GM18499 (cell line): ENCODE measurements around the gene DGKD.

ENCODE experiments used
- ATAC-seq: cut with Tn5 transposase; IDR thresholded peaks from one replicate; pipeline ENCODE4 v1.9.1; 2021; ENCODE audit warnings: moderate number of reproducible peaks; ENCODE audit not compliant: insufficient read depth, unreplicated experiment

Gene DGKD

DNA sequence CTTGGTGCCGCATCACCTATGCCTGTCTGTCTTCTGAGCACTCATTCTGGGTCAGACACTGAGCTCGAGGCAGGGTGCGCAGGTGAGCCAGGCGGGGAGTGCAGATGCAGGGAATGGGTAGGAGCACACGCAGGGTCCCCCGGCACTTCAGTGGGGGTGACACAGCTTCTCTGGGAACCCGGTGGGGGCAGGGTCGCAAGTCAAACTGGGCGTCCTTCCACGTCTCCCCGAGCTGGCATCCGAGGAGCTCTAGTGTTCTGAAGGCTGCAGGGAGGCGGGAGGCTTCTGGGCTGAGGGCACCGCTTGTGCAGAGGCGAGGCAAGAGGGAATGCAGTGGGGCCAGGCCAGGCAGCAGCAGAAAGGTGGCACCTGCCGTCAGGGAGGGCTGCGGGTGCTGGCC is 86.0 kb downstream of the DGKD start:
- ATAC-seq: no peak

DNA sequence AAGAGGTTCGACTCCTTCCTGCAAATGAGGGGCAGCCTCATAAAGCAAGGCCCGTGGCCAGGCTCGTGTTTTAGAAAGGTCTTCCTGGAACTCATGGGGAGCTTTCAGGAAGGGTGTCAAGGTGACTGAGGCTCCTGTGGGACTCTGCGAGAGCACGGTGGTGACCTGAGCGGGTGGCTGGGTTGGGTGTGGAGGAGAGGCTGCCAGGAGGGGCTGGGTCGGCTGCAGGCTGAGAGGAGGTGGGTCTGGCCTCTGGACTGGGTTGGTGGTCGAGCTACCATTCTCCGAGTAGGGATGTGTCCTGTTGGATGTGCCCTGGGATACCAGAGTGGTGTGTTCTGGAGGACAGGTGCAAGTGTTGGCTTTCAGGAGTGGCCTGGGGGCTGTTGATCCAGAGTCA is 86.4 kb downstream of the DGKD start:
- ATAC-seq: no peak

DNA sequence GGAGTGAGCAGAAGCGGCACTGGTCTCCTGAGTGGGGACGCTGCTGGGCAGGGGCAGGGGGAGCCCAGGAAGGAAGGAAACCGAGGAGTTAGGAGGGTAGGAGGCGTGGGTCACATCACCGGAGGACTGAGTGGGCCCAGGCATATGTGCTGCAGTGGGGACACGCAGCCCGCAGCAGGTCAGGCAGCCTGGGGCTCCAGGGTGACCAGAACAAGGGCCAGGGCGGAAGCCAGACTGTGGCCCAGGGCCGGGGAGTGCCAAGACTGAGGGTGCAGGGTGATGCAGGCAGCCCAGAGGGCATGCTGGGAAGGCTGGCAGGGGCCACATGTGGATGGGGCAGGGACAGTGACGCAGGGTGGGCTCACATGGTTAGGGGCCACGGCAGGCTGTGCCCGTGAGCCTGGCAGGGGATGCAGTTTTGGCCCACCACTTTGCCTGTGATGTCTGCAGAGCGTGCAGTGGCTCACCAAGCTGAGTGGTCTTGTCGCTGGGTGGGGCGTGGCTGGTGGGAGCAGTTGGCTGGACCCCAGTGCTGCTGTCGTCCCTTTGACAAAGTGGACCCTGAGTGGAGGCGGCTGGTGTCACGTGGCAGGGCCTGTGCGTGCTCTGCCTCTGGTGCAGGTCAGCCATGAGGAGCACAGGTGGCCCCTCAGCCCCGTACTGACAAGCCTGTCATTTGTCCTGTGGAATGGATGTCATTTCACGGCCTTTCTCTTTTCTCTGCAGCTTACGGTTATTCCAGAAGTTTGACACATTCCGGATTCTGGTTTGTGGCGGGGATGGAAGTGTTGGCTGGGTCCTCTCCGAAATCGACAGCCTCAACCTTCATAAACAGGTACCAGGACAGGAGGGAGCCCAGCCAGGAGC is 87.1 kb downstream of the DGKD start:
- no peak for ATAC-seq

DNA sequence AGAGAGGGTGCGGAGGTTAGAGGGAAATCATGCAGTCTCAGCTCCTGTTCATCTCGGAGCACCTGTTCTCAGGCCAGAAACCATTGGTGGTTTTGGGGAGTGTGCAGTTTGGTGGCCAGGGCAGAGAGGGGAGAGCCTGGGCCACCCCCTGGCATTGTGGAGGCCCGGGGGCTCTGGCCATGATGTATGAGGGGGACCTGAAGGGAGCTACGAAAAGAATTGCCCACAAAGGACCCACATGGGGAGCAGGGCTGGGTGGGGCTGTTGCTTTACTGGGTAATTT is 87.7 kb downstream of the DGKD start:
- ATAC-seq: no peak

DNA sequence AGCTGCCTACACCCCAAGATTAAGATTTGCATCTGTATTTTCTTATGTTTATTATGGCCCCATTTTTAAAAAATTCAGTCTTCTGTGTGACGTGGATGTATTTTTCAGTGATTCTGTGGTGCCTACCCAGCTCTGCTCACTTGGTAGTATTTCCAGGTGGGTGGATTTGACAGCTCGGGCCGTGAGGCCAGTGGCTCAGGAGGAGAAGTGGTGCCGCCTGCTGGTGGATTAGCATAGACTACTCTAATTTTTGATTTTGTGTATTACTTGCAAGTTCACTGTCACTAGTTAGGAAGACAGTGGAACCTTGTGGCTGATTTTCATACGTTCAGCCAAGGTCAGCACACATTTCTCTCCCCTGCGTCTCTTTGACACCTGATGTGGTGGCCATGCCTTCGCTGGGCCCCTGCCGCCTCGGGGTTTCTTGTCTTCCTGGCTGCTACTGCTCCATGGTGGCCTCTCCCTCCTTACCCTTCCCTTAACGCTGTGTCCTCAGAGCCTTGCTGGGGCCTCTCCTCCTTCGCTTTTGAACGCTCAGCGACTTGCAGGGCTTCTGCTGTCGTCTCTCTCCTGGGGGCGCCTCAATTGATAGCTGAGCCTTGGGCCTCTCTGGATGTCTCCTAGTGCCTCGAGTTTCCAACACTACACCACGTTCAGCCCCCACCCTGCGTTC is 89.4 kb downstream of the DGKD start:
- ATAC-seq: no peak

DNA sequence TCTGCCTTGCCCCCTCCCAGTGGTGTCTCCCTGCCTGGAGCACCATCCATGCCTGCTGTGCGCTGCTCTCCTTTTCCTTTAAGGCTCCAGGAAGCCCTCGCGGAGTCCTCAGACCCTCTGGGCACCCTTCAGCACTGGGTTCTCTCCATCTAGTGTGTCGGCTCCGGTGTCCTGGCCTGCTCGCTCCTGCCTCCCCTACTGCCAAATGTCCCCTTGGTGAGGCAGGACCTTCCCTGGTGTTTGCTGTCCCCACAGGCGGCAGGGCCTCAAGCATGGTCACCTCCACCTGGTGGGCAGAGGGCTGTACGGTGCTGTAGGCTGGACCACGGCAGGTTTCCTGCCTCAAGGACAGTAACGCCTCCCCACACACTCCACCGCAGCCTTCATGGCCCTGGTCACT is 90.2 kb downstream of the DGKD start:
- no peak for ATAC-seq

DNA sequence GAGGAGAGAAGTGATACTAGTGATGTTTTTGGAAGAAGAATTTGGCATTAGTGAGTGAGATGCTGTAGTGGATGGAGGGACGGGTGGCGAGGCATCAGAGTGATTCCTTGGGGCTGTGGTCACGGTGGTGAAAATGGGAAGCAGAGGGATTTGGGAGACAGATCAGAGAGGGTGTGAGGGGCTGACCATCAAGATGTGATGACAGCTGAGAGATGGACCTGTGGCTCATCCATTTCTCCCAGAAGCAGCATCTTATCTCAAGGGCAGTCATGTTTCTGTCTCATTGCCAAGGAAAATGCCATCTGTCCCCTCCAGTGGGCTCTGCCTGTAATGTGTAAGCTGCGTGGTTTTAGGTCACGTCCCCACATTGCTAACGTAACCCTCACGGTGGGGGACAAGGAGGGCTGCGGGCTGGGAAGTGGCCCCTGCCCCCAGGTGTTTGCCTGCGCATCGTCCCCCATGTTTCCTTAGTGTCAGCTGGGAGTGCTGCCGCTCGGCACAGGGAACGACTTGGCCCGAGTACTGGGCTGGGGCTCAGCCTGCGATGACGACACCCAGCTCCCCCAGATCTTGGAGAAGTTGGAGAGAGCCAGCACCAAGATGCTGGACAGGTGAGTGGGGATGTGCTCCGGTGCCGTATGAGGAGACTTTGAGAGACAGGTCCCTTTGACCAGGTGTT is 91.0 kb downstream of the DGKD start:
- ATAC-seq: no peak

DNA sequence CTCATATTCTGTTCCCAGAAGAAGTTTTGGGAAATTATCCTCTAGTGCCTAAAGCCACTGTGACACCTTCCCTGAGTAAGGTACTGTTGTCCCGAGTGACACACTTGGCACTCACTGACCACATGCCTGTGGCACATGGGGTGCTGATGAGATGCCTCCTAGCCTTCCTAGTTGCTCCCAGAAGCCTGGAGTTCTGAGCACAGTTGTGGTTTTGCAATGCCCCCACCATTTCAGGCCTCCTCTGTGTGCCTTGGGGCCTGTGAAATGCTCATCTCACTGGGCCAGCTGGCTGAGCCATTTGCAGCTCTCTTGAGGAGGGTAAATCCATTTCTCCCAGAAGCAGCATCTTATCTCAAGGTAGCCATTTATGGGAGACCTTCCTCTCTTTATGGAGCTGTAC is 91.8 kb downstream of the DGKD start:
- ATAC-seq: no peak

DNA sequence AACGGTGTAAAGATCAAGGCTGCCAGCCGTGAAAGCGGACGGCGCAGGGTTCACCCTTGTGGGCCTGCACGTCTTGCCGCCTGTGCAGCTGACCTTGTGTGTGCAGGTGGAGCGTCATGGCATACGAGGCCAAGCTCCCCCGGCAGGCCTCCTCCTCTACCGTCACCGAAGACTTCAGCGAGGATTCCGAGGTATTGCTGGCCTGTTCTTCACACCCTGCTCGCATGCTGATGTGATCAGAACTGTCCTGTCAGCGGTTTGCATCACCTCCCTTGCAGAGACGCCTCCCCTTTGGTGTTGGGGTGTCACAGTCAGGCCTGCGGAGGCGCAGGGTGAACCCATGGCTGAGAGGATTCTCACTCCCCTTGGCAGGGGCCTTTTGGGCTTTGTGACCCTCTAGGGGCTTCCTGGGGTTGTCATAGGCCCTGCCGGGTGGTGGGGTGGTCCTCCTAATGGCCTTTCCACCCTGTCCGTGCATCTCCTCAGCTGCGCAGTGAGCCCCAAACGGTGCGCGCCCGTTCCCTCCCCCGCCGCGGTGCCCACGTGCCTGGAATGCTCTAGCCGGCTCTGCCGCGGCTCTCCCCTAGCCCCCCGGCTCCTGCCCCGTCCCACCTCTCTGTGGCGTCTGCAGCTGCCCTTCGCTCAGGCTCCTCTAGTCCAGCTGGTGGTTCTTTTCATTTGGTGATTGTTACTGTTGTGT is 92.5 kb downstream of the DGKD start:
- ATAC-seq: no peak

DNA sequence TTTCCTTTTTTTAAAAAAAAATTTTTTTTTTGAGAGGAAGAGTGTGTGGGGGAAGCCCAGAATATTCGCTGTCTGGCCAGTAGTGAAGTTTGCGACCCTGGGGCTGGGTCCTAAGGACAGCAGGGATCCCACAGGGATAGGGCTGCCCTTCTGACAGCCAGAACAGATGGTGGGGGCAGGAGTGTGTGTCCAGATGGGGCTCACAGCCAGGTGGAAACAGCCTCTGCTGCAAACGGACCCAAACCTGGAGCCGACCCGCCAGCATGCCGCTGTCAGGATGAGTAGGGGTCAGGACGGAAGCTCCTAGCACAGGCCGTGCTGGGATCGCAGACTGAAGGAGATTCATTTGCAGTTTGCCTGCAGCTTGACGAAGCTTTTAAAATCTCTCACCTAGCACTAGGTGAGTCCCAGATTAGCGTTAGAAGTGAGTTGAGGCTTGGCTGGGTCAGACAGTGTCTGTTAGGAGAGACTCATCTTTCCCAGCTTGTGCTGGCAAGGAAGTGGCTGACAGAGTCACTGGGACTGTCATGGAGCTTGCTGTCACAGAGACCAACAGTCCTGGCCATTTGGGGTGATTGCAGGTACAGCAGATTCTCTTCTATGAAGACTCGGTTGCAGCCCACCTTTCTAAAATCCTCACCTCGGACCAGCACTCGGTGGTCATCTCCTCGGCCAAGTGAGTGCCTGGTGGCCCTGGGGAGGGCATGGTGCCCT is 93.4 kb downstream of the DGKD start:
- no peak for ATAC-seq

DNA sequence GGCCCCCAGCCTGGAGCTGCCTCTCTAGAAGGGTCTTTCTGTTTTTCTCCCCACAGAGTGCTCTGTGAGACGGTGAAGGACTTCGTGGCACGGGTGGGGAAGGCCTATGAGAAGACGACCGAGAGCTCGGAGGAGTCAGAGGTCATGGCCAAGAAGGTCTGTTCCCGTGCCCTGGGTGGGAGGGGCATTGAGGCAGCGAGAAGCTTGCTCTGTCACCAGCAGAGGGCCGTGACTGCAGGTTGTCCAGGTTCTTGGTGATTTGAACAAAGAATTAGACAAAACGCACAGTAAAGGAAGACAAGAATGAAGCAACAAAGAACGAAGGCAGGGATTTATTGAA is 93.9 kb downstream of the DGKD start:
- no peak for ATAC-seq

DNA sequence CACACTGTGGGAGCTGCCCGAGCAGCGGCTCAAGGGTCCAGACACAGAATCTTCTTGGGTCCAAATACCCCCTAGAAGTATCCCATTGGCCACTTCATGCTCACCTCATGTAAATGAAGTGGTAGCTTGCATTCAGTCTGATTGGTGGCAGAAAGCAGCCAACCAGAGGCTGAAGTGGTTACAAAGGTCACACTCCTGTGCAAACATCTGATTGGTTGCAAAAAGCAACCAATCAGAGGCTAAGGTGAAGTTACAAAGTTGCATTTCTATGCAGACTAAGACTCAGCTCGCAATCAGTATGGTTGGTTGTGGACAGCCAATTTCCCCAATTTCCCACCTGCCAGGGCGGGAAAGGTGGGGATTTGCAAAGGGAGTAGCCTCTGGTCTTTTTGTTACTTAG is 94.3 kb downstream of the DGKD start:
- no peak for ATAC-seq

DNA sequence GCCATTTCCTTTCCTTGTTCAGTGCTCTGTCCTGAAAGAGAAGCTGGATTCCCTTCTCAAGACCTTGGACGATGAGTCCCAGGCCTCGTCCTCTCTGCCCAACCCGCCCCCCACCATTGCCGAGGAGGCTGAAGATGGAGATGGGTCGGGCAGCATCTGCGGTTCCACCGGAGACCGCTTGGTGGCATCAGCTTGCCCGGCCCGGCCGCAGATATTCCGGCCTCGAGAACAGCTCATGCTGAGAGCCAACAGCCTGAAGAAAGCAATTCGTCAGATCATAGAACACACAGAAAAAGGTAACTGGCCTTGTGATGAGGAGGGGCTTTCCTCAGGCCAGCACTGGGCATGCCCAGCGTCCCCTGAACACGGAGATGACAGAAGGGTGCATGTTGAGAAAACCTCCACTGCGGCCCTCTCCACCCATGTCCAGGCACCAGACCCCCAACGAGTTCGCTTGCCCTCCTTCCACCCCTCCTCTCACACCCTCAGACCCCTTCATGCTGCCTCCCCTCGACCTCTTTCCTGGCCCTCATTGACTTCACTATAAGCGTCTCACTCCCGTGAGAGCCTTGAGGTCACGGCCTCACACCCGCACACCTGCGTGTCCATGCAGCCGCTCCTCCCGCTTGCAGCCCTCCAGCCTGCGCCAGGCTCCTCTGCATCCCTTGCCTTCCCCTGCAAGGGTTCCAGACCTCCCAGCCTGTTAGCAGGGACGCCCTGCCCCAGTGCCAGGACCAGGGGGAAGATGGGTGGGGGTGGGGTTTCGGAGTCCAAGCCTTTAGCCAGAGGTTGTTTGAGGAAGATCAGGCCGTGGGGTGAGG is 95.0 kb downstream of the DGKD start:
- ATAC-seq: no peak

DNA sequence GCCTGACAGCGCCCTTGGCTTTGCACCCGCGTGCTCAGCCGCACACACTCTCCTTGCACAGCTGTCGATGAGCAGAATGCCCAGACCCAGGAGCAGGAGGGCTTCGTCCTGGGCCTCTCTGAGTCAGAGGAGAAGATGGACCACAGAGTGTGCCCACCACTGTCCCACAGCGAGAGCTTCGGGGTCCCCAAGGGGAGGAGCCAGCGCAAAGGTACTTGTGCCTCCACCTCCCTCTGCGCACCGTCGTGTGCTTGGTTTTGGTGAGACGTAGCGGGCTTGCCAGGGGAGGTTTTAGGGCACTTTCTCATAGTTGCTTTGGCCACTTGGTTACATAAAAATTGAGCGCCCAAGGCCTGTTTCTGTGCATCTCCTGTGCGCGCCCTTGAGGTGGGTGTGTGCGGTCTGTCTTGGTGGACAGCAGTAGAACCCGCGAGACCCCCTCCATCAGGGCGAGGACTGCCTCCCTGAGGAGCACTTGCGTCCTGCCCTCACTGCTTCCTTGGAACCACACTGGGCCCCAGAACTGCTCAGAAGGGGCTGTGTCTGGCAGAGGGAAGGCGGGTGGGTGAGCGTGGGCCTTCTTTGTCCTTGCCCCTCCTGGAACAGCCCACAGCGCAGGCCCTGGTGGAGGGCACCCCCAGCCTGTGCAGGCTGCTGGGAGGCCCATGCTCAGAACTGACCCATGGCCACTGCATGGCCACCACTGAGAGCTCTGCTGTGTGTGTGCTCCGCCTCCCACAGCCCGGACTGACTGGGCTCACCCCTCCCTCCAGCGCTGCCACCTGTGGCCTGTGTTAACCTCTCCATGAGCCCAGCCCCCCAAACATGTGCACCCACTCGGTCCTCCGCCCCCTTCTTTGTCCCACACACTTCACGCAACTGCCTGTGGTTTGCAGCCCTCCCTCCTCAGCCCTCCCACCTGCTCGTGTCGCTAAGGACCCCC is 95.9 kb downstream of the DGKD start:
- no peak for ATAC-seq

DNA sequence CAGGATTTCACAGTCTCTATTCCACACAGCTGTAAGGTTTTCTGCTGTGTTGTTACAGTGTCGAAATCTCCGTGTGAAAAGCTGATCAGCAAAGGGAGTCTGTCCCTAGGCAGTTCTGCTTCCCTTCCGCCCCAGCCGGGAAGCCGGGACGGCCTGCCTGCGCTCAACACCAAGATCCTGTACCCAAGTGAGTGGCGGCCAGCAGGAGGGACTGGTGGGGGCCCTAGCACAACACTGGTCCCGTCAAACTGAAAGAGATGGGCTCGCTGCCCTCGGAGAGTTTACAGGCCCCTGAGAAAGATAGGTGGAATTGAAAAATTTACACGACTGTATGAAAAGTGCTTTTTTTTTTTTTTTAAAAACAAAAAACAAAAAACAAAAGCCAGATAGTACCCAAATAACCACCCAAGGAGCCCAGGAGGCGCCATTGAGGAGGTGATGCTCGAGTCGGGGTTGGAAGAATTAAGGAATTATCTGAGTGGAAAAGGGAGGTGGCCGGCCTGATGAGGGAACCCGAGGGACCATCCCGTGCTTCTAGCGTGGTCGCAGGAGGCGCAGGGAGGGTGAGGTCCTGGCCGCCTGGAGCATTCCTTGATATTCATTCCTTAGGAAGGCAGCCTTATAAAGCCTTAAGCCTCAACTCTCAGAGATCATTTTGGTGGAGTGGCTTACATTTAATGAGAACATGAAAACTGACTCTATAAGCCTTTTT is 96.7 kb downstream of the DGKD start:
- no peak for ATAC-seq

DNA sequence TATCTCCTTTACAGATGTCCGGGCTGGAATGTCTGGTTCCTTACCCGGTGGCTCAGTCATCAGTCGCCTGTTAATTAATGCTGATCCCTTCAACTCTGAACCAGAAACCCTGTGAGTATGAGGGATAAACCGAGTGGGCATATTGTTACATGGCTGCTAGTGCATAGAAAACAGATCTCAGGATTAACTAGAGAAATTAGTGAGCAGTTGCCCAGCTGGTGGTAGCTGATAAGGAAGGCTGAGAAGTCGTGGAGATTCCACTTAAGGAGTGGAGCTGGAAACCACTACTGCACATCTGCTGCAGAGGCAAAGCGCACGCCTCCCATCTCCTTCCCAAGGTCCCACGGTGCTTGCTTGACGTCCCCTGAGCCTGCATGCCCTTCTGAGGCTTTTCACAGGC is 97.7 kb downstream of the DGKD start:
- ATAC-seq: no peak

DNA sequence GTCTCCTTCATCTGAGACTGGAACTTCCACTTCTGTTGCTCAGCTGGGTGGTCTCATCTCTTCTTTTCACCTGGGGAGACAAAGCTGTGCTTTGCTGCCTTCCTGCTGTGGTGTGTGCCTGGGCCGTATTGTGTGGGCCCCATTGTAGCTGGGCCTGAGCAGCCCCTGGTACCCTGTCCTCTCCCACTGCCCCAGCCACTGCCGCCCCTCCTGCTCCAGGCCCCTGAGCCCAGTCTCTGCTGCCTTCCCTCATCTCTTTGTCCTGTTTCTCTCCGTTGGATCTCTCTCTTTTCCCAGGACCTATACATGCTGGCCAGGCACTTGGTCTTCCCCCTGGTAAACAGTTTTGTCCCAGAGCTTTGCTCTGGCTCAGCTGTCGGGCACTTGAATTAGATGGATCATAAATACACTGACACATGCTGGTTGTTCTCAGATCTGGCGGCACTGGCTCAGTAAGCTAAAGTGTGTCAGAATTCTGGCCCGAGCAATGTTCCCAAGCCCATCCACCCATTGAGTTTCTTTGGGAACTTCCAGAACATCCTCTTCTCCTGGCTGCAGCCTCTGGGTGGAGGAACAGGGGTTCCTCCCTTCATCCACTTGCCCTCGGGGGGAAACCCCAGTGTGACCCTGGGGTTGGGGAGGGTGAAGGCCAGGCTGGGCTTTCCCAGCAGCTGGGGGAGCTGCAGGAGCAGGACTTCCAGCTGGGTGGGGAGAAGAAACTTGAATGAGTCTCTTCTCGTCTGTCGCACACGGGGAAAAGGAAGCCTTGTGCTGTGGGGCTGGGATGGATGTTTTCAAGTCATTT is 99.0 kb downstream of the DGKD start:
- no peak for ATAC-seq
